Smooth muscle cell (in vitro differentiated cells): Measurements from ENCODE around the gene DLGAP1. TPM values are rescaled to one million over a fixed set of nuclear protein-coding genes. Genes with fewer than 3 reads are reported as not detected.
A peak's percentile ranks its signal among the peaks of the same experiment; 100 is the strongest.

Experiments
- DNase-seq: peaks from one replicate; lab custom pipeline; 2025; ENCODE audit not compliant: unreplicated experiment; lab: John Stamatoyannopoulos, UW
- H2AFZ ChIP-seq: fragments of 200-600 bp; sonication (generic); 2 replicates; pipeline ENCODE4 v1.6.0; 2016; ENCODE audit warnings: antibody characterized with exemption, low read depth, mild to moderate bottlenecking
- H3F3A ChIP-seq: fragments of 200-600 bp; sonication (generic); 2 replicates; pipeline ENCODE4 v1.6.0; 2017; ENCODE audit warnings: antibody characterized with exemption, low read depth
- H3K27ac ChIP-seq: fragments of 200-600 bp; sonication (generic); 2 replicates; pipeline ENCODE4 v1.5.1; 2016; ENCODE audit warnings: low read depth, mild to moderate bottlenecking
- H3K27me3 ChIP-seq: fragments of 200-600 bp; sonication (generic); 2 replicates; pipeline ENCODE4 v1.6.1; 2016; ENCODE audit warnings: low read depth, mild to moderate bottlenecking
- H3K36me3 ChIP-seq: fragments of 200-600 bp; sonication (generic); 2 replicates; pipeline ENCODE4 v1.5.1; 2016; ENCODE audit warnings: low read depth
- H3K4me1 ChIP-seq: fragments of 200-600 bp; sonication (generic); 2 replicates; pipeline ENCODE4 v1.5.1; 2016; ENCODE audit warnings: low read depth
- H3K4me2 ChIP-seq: fragments of 200-600 bp; sonication (generic); 2 replicates; pipeline ENCODE4 v1.6.0; 2016; ENCODE audit warnings: mild to moderate bottlenecking
- H3K4me3 ChIP-seq: fragments of 200-600 bp; sonication (generic); 2 replicates; pipeline ENCODE4 v1.5.1; 2016; ENCODE audit warnings: mild to moderate bottlenecking
- H3K79me2 ChIP-seq: fragments of 200-600 bp; sonication (generic); 2 replicates; pipeline ENCODE4 v1.6.0; 2016; ENCODE audit warnings: low read depth, mild to moderate bottlenecking
- H3K9ac ChIP-seq: fragments of 200-600 bp; sonication (generic); 2 replicates; pipeline ENCODE4 v1.6.0; 2016; ENCODE audit warnings: low read depth
- H3K9me3 ChIP-seq: fragments of 200-600 bp; sonication (generic); replicated peaks from 2 replicates; pipeline ENCODE4 v1.5.1; 2016; ENCODE audit warnings: low read depth
- H4K20me1 ChIP-seq: fragments of 200-600 bp; sonication (generic); 2 replicates; pipeline ENCODE4 v1.6.0; 2016; ENCODE audit warnings: low read depth
- CTCF ChIP-seq: fragments of 200-600 bp; sonication (generic); IDR thresholded peaks from 2 replicates; pipeline ENCODE4 v1.5.1; 2017; ENCODE audit warnings: borderline replicate concordance, mild to moderate bottlenecking, antibody characterized with exemption; ENCODE audit not compliant: insufficient read depth, poor library complexity, severe bottlenecking
- WGBS: methylation state at CpG from one replicate; pipeline ENCODE4 v1.1.7; 2016; ENCODE audit warnings: low lambda C conversion rate; 5-methylcytosine and 5-hydroxymethylcytosine counted together
- polyA plus RNA-seq: library from polyadenylated mRNA; unstranded; fragments of >200 nt; fragmentation: Nextera tagmentation; extraction: Ambion mirVana; gene quantifications from 2 replicates; pipeline ENCODE4 v1.2.1, GENCODE V29; 2016
- total RNA-seq: library from RNA; depleted of rRNA; stranded (reverse); fragments of >200 nt; gene quantifications from 2 replicates; pipeline ENCODE4 v1.2.3, GENCODE V29; 2014

The DLGAP1 gene
- total and polyA plus RNA-seq, 2 experiments from 2014 or later, result 2.6 to 11.3 TPM

GRCh38 chr18:3481696-3482210 is 973.4 kb downstream of the DLGAP1 start:
- H3F3A ChIP-seq, result no peaks in the 10 kb centered on the region
- WGBS, result 22% methylated on average over 5 of the region's 5 CpGs
- H3K27ac ChIP-seq, result no peak overlapping the region
- peak overlapping the region; percentile 35 for H3K4me2 ChIP-seq
- H3K4me1 ChIP-seq, result no peaks in the 10 kb centered on the region
- no peaks in the 10 kb centered on the region for H3K27me3 ChIP-seq
- peak; percentile 32 for TF ChIP-seq CTCF
- H3K79me2 ChIP-seq, result no peaks in the 10 kb centered on the region
- no peak for DNase-seq
- H3K4me3 ChIP-seq, result no peak overlapping the region
- no peak overlapping the region for H3K9ac ChIP-seq
- no peaks in the 10 kb centered on the region for H3K36me3 ChIP-seq
- H4K20me1 ChIP-seq, result no peaks in the 10 kb centered on the region
- H2AFZ ChIP-seq, result no peak overlapping the region
- H3K9me3 ChIP-seq, result no peaks in the 10 kb centered on the region

- no peak overlapping the region for H3K9ac ChIP-seq
- H3K36me3 ChIP-seq, result no peaks in the 10 kb centered on the region
- 79% methylated on average over 5 of the region's 5 CpGs for WGBS
- no peaks in the 10 kb centered on the region for H3F3A ChIP-seq
- H4K20me1 ChIP-seq, result no peaks in the 10 kb centered on the region
- H3K27me3 ChIP-seq, result no peaks in the 10 kb centered on the region
- H3K9me3 ChIP-seq, result no peaks in the 10 kb centered on the region
- DNase-seq, result no peak
- H2AFZ ChIP-seq, result no peak overlapping the region
- no peak overlapping the region for H3K27ac ChIP-seq
- TF ChIP-seq CTCF, result no peak
- H3K4me1 ChIP-seq, result no peaks in the 10 kb centered on the region
- no peaks in the 10 kb centered on the region for H3K79me2 ChIP-seq
- no peak overlapping the region for H3K4me2 ChIP-seq
- no peak overlapping the region for H3K4me3 ChIP-seq
Measured at GRCh38 chr18:3480827-3481573, 974.1 kb downstream of the DLGAP1 start.

- Histone ChIP-seq H3K27me3 (no peaks in the 10 kb centered on the region), H3K4me1 (no peaks in the 10 kb centered on the region), H3F3A (no peaks in the 10 kb centered on the region), H3K9me3 (no peaks in the 10 kb centered on the region), H3K79me2 (no peaks in the 10 kb centered on the region), H4K20me1 (no peaks in the 10 kb centered on the region), H3K9ac (no peak overlapping the region), H3K4me3 (no peak overlapping the region), H3K36me3 (no peaks in the 10 kb centered on the region), H2AFZ (no peak overlapping the region), H3K4me2 (no peak overlapping the region), H3K27ac (no peak overlapping the region)
- 92% methylated on average over 5 of the region's 5 CpGs for WGBS
- TF ChIP-seq CTCF, result no peak
- DNase-seq, result no peak
Measured at GRCh38 chr18:3479978-3480509, 975.1 kb downstream of the DLGAP1 start.
